H9 (cell line): ENCODE measurements around the gene ABCG2. TPM values are rescaled to one million over a fixed set of nuclear protein-coding genes. Genes with fewer than 3 reads are reported as not detected.

ENCODE experiments used
- DNase-seq: peaks from one replicate; pipeline ENCODE4 v3.0.0-alpha.2; 2017
- H2AFZ ChIP-seq: one replicate; pipeline ENCODE4 v1.6.1; 2013; ENCODE audit warnings: mild to moderate bottlenecking, low read length, control low read depth, moderate library complexity
- H2AK5ac ChIP-seq: 2 replicates; pipeline ENCODE4 v1.6.1; 2013; ENCODE audit warnings: low read length, control low read depth, mixed read lengths; ENCODE audit not compliant: insufficient read length
- H2BK120ac ChIP-seq: one replicate; pipeline ENCODE4 v1.6.1; 2013; ENCODE audit warnings: low read depth, mild to moderate bottlenecking, low read length, control low read depth, inconsistent platforms; ENCODE audit not compliant: poor library complexity, severe bottlenecking
- H2BK12ac ChIP-seq: 2 replicates; pipeline ENCODE4 v1.6.1; 2013; ENCODE audit warnings: low read length, control low read depth, mixed read lengths, low read depth; ENCODE audit not compliant: insufficient read length
- H2BK15ac ChIP-seq: 2 replicates; pipeline ENCODE4 v1.6.1; 2013; ENCODE audit warnings: low read depth, low read length, control low read depth
- H2BK20ac ChIP-seq: one replicate; pipeline ENCODE4 v1.6.1; 2013; ENCODE audit warnings: low read depth, mild to moderate bottlenecking, low read length, control low read depth, inconsistent platforms; ENCODE audit not compliant: poor library complexity, severe bottlenecking
- H2BK5ac ChIP-seq: 2 replicates; pipeline ENCODE4 v1.6.1; 2013; ENCODE audit warnings: low read length, control low read depth, mixed read lengths; ENCODE audit not compliant: insufficient read length
- H3K14ac ChIP-seq: 2 replicates; pipeline ENCODE4 v1.6.1; 2013; ENCODE audit warnings: low read length, control low read depth; ENCODE audit not compliant: insufficient read depth
- H3K18ac ChIP-seq: 2 replicates; pipeline ENCODE4 v1.6.1; 2013; ENCODE audit warnings: low read depth, mild to moderate bottlenecking, mixed read lengths, low read length, control low read depth; ENCODE audit not compliant: insufficient read length
- H3K23ac ChIP-seq: 2 replicates; pipeline ENCODE4 v1.6.1; 2013; ENCODE audit warnings: low read length, control low read depth, mixed read lengths, low read depth; ENCODE audit not compliant: insufficient read length
- H3K23me2 ChIP-seq: 2 replicates; pipeline ENCODE4 v1.6.1; 2013; ENCODE audit warnings: low read depth, mild to moderate bottlenecking, mixed read lengths, low read length, control low read depth; ENCODE audit not compliant: insufficient read length, poor library complexity, severe bottlenecking
- H3K27ac ChIP-seq: 2 replicates; pipeline ENCODE4 v1.5.1; 2013; ENCODE audit warnings: low read length, control low read depth, mixed read lengths, low read depth; ENCODE audit not compliant: insufficient read length
- H3K27me3 ChIP-seq: 2 replicates; pipeline ENCODE4 v1.6.1; 2013; ENCODE audit warnings: low read length, control low read depth, inconsistent platforms; ENCODE audit not compliant: insufficient read depth
- H3K4ac ChIP-seq: 2 replicates; pipeline ENCODE4 v1.6.1; 2013; ENCODE audit warnings: low read depth, mild to moderate bottlenecking, control low read depth, inconsistent platforms, low read length, moderate library complexity
- H3K4me1 ChIP-seq: 2 replicates; pipeline ENCODE4 v1.6.1; 2013; ENCODE audit warnings: low read length, control low read depth, inconsistent platforms; ENCODE audit not compliant: insufficient read depth
- H3K4me2 ChIP-seq: 2 replicates; pipeline ENCODE4 v1.6.1; 2013; ENCODE audit warnings: low read length, control low read depth, mixed read lengths; ENCODE audit not compliant: insufficient read length, insufficient read depth
- H3K56ac ChIP-seq: 2 replicates; pipeline ENCODE4 v1.6.1; 2013; ENCODE audit warnings: low read depth, mild to moderate bottlenecking, mixed read lengths, low read length, control low read depth; ENCODE audit not compliant: insufficient read length
- H3K79me1 ChIP-seq: 2 replicates; pipeline ENCODE4 v1.6.1; 2013; ENCODE audit warnings: low read depth, mild to moderate bottlenecking, moderate library complexity, low read length, control low read depth, inconsistent platforms; ENCODE audit not compliant: insufficient read depth, poor library complexity, severe bottlenecking
- H3K79me2 ChIP-seq: 2 replicates; pipeline ENCODE4 v1.6.1; 2013; ENCODE audit warnings: low read length, control low read depth, inconsistent platforms; ENCODE audit not compliant: insufficient read depth
- H3K9ac ChIP-seq: 2 replicates; pipeline ENCODE4 v1.6.1; 2013; ENCODE audit warnings: low read length, control low read depth, mixed read lengths; ENCODE audit not compliant: insufficient read length; ENCODE audit errors: extremely low read depth
- H3K9me3 ChIP-seq: one replicate; pipeline ENCODE4 v1.6.1; 2013; ENCODE audit warnings: low read depth, low read length, inconsistent platforms; ENCODE audit not compliant: control insufficient read depth
- H3T11ph ChIP-seq: one replicate; pipeline ENCODE4 v1.6.1; 2013; ENCODE audit warnings: mild to moderate bottlenecking, low read length, control low read depth, inconsistent platforms
- H4K20me1 ChIP-seq: one replicate; pipeline ENCODE4 v1.6.1; 2013; ENCODE audit not compliant: control insufficient read depth, insufficient read length, insufficient read depth
- H4K5ac ChIP-seq: 2 replicates; pipeline ENCODE4 v1.6.1; 2013; ENCODE audit warnings: low read depth, mild to moderate bottlenecking, mixed read lengths, low read length, control low read depth; ENCODE audit not compliant: insufficient read length
- H4K8ac ChIP-seq: replicated peaks from 2 replicates; pipeline ENCODE4 v1.6.1; 2013; ENCODE audit warnings: low read length, control low read depth, mixed read lengths, low read depth; ENCODE audit not compliant: insufficient read length
- H4K91ac ChIP-seq: 2 replicates; pipeline ENCODE4 v1.6.1; 2013; ENCODE audit warnings: low read depth, mild to moderate bottlenecking, moderate library complexity, mixed read lengths, low read length, control low read depth; ENCODE audit not compliant: insufficient read length
- H3K27ac Mint-ChIP-seq, 3 experiments: 2 replicates in 2 of 3; 3 replicates in 1 of 3; pipeline ENCODE4 v1.8.0; 2020 to 2021; ENCODE audit warnings: mixed read lengths in 3 of 3, mild to moderate bottlenecking in 1 of 3, moderate library complexity in 1 of 3
- H3K27me3 Mint-ChIP-seq: 2 replicates; pipeline ENCODE4 v1.8.0; 2021; ENCODE audit warnings: low read depth, mild to moderate bottlenecking, moderate library complexity, mixed read lengths
- H3K36me3 Mint-ChIP-seq, 3 experiments: 2 replicates in 2 of 3; 3 replicates in 1 of 3; pipeline ENCODE4 v1.8.0; 2020 to 2021; ENCODE audit warnings: low read depth in 3 of 3, mixed read lengths in 3 of 3; ENCODE audit not compliant: insufficient read depth in 1 of 3
- H3K4me1 Mint-ChIP-seq, 2 experiments: 2 replicates each; pipeline ENCODE4 v1.8.0; 2020; ENCODE audit warnings: mixed read lengths in 2 of 2
- H3K4me3 Mint-ChIP-seq, 2 experiments: 2 replicates in 1 of 2; 3 replicates in 1 of 2; pipeline ENCODE4 v1.8.0; 2020 to 2021; ENCODE audit warnings: mild to moderate bottlenecking in 2 of 2, mixed read lengths in 2 of 2, moderate library complexity in 1 of 2
- H3K9me3 Mint-ChIP-seq, 2 experiments: 2 replicates in 1 of 2; 3 replicates in 1 of 2; pipeline ENCODE4 v1.8.0; 2020; ENCODE audit warnings: mild to moderate bottlenecking in 2 of 2, mixed read lengths in 2 of 2, moderate library complexity in 1 of 2
- CTCF ChIP-seq: fragments of 200-600 bp; sonication (generic); conservative IDR thresholded peaks from 3 replicates; pipeline ENCODE4 v1.8.0; 2021; ENCODE audit warnings: antibody characterized with exemption, mild to moderate bottlenecking
- WGBS: extraction: QIAGEN DNeasy Blood & Tissue Kit; methylation state at CpG from one replicate; pipeline ENCODE4 v1.1.7; 2013; ENCODE audit warnings: missing lambda C conversion rate, low lambda C conversion rate, mixed read lengths; ENCODE audit not compliant: insufficient read length; ENCODE audit errors: extremely low coverage; 5-methylcytosine and 5-hydroxymethylcytosine counted together
- total RNA-seq: library from RNA; stranded (reverse); gene quantifications from 2 replicates; pipeline ENCODE4 v1.2.1, GENCODE V29; 2021

Gene ABCG2
- total RNA-seq, 1 experiment from 2014 or later: 1.5 TPM

DNA sequence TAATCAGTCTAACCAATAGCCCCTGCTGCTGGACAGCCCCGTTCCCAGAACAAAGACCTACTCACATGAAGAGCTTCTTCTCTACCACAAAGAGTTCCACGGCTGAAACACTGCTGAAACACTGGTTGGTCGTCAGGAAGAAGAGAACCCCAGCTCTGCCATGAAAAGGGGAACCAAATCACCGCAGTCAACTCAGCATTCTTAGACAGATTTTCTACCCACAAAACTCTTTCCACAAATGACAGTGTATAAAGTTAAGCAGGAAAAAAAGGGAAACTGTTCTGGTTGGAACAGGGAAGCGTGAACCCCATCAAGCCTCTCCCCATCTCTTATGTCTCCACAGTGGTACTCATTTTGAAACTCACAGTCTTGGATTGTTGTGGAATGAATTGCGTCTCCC lies 57.3 kb downstream of the ABCG2 start:
- Histone ChIP-seq H2BK20ac (no peak overlapping the region), H3K4ac (no peak overlapping the region), H3K23me2 (no peaks in the 10 kb centered on the region), H3K4me1 (no peaks in the 10 kb centered on the region), H3K79me1 (no peaks in the 10 kb centered on the region), H2BK5ac (no peak overlapping the region), H3K9ac (no peak overlapping the region), H3K79me2 (no peaks in the 10 kb centered on the region), H2AK5ac (no peak overlapping the region), H3K56ac (no peak overlapping the region), H3K27ac (no peak overlapping the region), H3K14ac (no peak overlapping the region), H3K9me3 (no peaks in the 10 kb centered on the region), H3K23ac (no peak overlapping the region), H3T11ph (no peak overlapping the region), H3K18ac (no peak overlapping the region), H2BK15ac (no peak overlapping the region), H4K20me1 (no peaks in the 10 kb centered on the region), H2AFZ (no peak overlapping the region), H3K4me2 (no peak overlapping the region), H2BK120ac (no peak overlapping the region), H3K27me3 (no peaks in the 10 kb centered on the region), H2BK12ac (no peak overlapping the region), H4K5ac (no peak overlapping the region), H4K91ac (no peak overlapping the region), H4K8ac (no peak overlapping the region)
- Mint-ChIP-seq H3K27ac (no peak overlapping the region; a peak in 1 of 7 replicates), H3K4me3 (no peak overlapping the region), H3K27me3 (no peaks in the 10 kb centered on the region), H3K9me3 (no peaks in the 10 kb centered on the region), H3K36me3 (no peaks in the 10 kb centered on the region), H3K4me1 (no peaks in the 10 kb centered on the region)
- no peak for DNase-seq
- no peak for TF ChIP-seq CTCF
- no CpG with 5 or more reads among the region's 6 CpGs for WGBS
